KMS-11 (cell line): ENCODE data around the gene OGG1.

ENCODE experiments used
- H2AFZ ChIP-seq: fragments of 200-600 bp; sonication (generic); 2 replicates; pipeline ENCODE4 v1.6.1; 2016; ENCODE audit warnings: antibody characterized with exemption, mixed run types, low read depth
- H3K27ac ChIP-seq: fragments of 200-600 bp; sonication (generic); 2 replicates; pipeline ENCODE4 v1.6.1; 2016; ENCODE audit warnings: mild to moderate bottlenecking, mixed run types
- H3K27me3 ChIP-seq: fragments of 200-600 bp; sonication (generic); 2 replicates; pipeline ENCODE4 v1.6.1; 2017; ENCODE audit warnings: mild to moderate bottlenecking, low read depth, mixed run types, moderate library complexity; ENCODE audit not compliant: insufficient read depth
- H3K36me3 ChIP-seq: fragments of 200-600 bp; sonication (generic); 2 replicates; pipeline ENCODE4 v1.6.1; 2017; ENCODE audit warnings: mild to moderate bottlenecking, mixed run types; ENCODE audit not compliant: insufficient read depth
- H3K4me1 ChIP-seq: fragments of 200-600 bp; sonication (generic); 2 replicates; pipeline ENCODE4 v1.6.1; 2016; ENCODE audit warnings: mild to moderate bottlenecking, low read depth, mixed run types; ENCODE audit not compliant: poor library complexity, severe bottlenecking
- H3K4me2 ChIP-seq: fragments of 200-600 bp; sonication (generic); 2 replicates; pipeline ENCODE4 v1.7.0; 2016; ENCODE audit warnings: mild to moderate bottlenecking, mixed run types
- H3K4me3 ChIP-seq: fragments of 200-600 bp; sonication (generic); IDR thresholded peaks from 2 replicates; pipeline ENCODE4 v1.6.1; 2017; ENCODE audit warnings: low read depth, low read length, mixed read lengths; ENCODE audit not compliant: insufficient read depth
- H3K79me2 ChIP-seq: fragments of 200-600 bp; sonication (generic); 2 replicates; pipeline ENCODE4 v1.6.1; 2016; ENCODE audit warnings: low read depth, mixed run types; ENCODE audit not compliant: insufficient read depth
- H3K9ac ChIP-seq: fragments of 200-600 bp; sonication (generic); 2 replicates; pipeline ENCODE4 v1.6.1; 2016; ENCODE audit warnings: mild to moderate bottlenecking, mixed run types
- H4K20me1 ChIP-seq: fragments of 200-600 bp; sonication (generic); 2 replicates; pipeline ENCODE4 v1.6.1; 2016; ENCODE audit warnings: mild to moderate bottlenecking, mixed run types; ENCODE audit not compliant: insufficient read depth
- TF ChIP-seq, protein P1 (sequence below): fragments of 200-600 bp; sonication (generic); conservative IDR thresholded peaks from 2 replicates; pipeline ENCODE4 v1.6.1; 2017; ENCODE audit warnings: low read depth, mild to moderate bottlenecking, antibody characterized with exemption, low read length, moderate library complexity, mixed read lengths

Gene OGG1

DNA sequence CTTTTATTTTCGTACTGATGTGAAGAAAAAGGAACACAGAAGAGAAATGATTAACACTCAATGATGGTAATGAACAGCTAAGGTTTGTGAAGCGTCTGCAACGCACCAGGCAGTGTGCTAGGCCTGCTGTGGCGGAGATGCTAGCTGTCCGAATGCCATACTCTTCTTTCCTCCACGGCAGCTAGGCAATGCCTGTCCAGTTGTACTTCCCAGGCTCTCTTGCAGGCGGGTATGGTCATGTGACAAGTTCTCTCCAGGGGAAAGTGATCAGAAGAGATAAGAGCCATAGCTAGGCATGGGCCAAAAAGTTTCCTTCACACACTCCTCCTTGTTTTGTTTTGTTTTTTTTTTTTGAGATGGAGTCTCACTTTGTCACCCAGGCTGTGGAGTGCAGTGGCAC, 35.9 kb downstream of the OGG1 start:
- Histone ChIP-seq H3K36me3 (no peaks in the 10 kb centered on the region), H3K27ac (no peak overlapping the region), H3K4me1 (peaks cover 3% of the 10 kb centered on the region), H3K9ac (no peak overlapping the region), H4K20me1 (no peaks in the 10 kb centered on the region), H3K4me2 (no peak overlapping the region), H2AFZ (no peak overlapping the region), H3K79me2 (no peaks in the 10 kb centered on the region), H3K4me3 (no peak overlapping the region), H3K27me3 (no peaks in the 10 kb centered on the region)
- TF ChIP-seq, protein P1, sequence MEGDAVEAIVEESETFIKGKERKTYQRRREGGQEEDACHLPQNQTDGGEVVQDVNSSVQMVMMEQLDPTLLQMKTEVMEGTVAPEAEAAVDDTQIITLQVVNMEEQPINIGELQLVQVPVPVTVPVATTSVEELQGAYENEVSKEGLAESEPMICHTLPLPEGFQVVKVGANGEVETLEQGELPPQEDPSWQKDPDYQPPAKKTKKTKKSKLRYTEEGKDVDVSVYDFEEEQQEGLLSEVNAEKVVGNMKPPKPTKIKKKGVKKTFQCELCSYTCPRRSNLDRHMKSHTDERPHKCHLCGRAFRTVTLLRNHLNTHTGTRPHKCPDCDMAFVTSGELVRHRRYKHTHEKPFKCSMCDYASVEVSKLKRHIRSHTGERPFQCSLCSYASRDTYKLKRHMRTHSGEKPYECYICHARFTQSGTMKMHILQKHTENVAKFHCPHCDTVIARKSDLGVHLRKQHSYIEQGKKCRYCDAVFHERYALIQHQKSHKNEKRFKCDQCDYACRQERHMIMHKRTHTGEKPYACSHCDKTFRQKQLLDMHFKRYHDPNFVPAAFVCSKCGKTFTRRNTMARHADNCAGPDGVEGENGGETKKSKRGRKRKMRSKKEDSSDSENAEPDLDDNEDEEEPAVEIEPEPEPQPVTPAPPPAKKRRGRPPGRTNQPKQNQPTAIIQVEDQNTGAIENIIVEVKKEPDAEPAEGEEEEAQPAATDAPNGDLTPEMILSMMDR = no peak

DNA sequence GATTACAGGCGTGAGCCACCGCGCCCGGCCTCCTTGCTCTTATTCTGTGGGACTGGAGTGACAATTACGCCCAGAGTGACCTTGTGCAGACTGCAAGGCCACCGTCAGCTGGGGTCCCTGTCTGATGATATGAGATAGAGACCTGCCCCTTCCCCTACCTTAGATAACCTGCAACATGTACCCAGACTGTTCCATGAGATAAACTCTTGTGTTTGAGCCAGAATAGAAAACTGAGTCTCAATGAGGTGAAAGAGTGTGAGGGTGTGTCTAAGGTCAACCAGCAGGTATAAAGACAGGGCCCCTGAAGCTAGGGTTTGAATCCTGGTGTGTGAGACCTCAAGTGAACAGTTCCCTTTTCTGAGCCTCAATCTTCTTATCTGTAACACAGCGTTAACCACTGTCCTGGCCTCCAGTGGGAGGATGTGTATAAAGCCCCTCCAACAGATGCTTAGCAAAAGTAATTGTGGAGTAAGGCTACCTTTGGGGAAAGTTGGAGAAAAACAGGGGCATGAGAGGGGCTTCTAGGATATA, 36.5 kb downstream of the OGG1 start:
- Histone ChIP-seq H3K4me3 (no peak overlapping the region), H3K4me1 (no peaks in the 10 kb centered on the region), H3K27me3 (no peaks in the 10 kb centered on the region), H3K79me2 (no peaks in the 10 kb centered on the region), H4K20me1 (no peaks in the 10 kb centered on the region), H3K27ac (no peak overlapping the region), H3K9ac (no peak overlapping the region), H2AFZ (no peak overlapping the region), H3K4me2 (no peak overlapping the region), H3K36me3 (no peaks in the 10 kb centered on the region)
- TF ChIP-seq, protein P1 = no peak

DNA sequence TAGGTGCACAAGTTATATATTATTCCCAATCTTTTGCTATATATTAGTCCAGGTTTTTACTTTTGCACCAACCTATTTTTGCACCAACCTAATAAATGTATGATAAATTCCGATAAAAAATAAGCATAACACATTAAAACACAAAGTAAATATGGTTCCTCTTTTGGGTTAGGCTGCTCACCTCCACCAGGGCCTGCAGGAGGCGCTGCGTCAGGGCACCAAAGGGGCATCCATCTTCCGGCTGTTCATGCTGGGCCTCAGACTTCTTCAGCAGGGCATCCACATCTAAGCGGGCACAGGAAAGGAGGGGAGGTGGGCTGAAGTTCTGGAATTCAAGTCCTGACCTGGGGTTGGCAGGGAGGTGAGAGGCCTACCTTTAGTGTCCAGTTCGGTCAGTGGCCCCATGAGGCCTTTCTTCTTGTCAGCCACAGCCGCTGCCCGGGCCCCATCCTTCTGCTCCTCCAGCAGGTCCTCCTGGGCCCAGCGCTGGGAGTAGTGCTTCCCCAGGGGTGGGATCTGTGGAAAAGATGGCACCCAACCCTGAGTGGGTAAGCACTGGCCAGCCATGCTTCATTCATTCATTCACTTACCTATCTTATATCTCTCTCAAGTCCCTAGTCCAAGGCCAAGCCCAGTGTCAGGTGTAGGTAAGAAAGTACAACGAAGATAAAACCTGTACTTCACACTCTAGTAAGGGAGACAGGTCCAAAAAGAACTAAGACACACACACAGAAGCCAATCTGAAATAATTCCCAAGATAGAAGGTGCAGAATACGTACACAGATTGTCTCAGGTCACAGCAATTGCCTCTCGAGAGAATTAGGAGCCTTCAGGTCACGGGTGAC, 37.3 kb downstream of the OGG1 start:
- Histone ChIP-seq H3K27me3 (no peaks in the 10 kb centered on the region), H3K79me2 (no peaks in the 10 kb centered on the region), H3K4me2 (no peak overlapping the region), H3K4me3 (no peak overlapping the region), H3K9ac (no peak overlapping the region), H2AFZ (no peak overlapping the region), H3K4me1 (peaks cover 4% of the 10 kb centered on the region), H3K36me3 (no peaks in the 10 kb centered on the region), H4K20me1 (no peaks in the 10 kb centered on the region), H3K27ac (no peak overlapping the region)
- TF ChIP-seq, protein P1 = peak; percentile 53

DNA sequence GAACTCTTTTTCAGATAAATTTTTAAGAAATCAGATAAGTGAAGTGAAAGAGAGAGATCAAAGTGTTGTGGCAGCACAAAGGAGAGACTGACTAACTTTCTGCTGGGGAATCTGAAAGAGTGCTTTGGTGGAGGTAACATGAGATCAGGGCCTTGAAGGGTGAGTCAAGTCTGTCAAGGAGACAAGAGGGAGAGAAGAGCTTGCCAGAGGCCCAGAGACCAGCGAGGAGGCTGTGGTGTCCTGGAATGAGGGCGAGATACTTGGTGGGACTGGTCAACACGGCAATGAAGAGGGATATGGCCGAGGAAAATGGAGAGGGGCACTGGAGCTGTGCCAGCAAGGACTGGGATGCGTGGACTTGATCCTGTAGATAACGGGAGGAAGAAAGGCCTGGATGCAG, 38.0 kb downstream of the OGG1 start:
- peaks cover 4% of the 10 kb centered on the region for H3K4me1 ChIP-seq
- H3K79me2 ChIP-seq = no peaks in the 10 kb centered on the region
- no peaks in the 10 kb centered on the region for H4K20me1 ChIP-seq
- no peaks in the 10 kb centered on the region for H3K36me3 ChIP-seq
- no peak overlapping the region for H3K27ac ChIP-seq
- no peak overlapping the region for H3K4me2 ChIP-seq
- no peaks in the 10 kb centered on the region for H3K27me3 ChIP-seq
- no peak overlapping the region for H3K9ac ChIP-seq
- H2AFZ ChIP-seq = no peak overlapping the region
- no peak overlapping the region for H3K4me3 ChIP-seq
- TF ChIP-seq, protein P1 = no peak
